Measurements from ENCODE around the gene S100A7A. TPM values are rescaled to one million over a fixed set of nuclear protein-coding genes. Genes with fewer than 3 reads are reported as not detected.

S100A7A gene
- total RNA-seq, 1 donor from 2014 or later = not detected

GRCh38 chr1:153387785-153388184 is 28.5 kb upstream of the S100A7A start:
- Mint-ChIP-seq H3K4me1 (ENCODE audit: low read depth) (peaks cover 13% of the 10 kb centered on the region), H3K27ac (no peak overlapping the region), H3K4me3 (no peak overlapping the region), H3K36me3 (ENCODE audit: low read depth) (no peaks in the 10 kb centered on the region), H3K9me3 (no peaks in the 10 kb centered on the region), H3K27me3 (ENCODE audit: insufficient read depth) (peaks cover 14% of the 10 kb centered on the region)
- intact Hi-C loops (cut with micrococcal nuclease) = no loop called here
- DNase-seq (ENCODE audit: low spot score) = no peak

GRCh38 chr1:153389401-153389800 is 26.9 kb upstream of the S100A7A start:
- Mint-ChIP-seq H3K9me3 (no peaks in the 10 kb centered on the region), H3K36me3 (ENCODE audit: low read depth) (no peaks in the 10 kb centered on the region), H3K4me1 (ENCODE audit: low read depth) (peaks cover 13% of the 10 kb centered on the region), H3K27ac (no peak overlapping the region), H3K27me3 (ENCODE audit: insufficient read depth) (peaks cover 15% of the 10 kb centered on the region), H3K4me3 (no peak overlapping the region)
- DNase-seq (ENCODE audit: low spot score) = no peak
- intact Hi-C loops (cut with micrococcal nuclease) = no loop called here

GRCh38 chr1:153389973-153390879 is 26.1 kb upstream of the S100A7A start:
- intact Hi-C loops (cut with micrococcal nuclease) = no loop called here
- no peak overlapping the region for H3K27ac Mint-ChIP-seq
- no peak overlapping the region for H3K4me3 Mint-ChIP-seq
- peaks cover 16% of the 10 kb centered on the region for H3K27me3 Mint-ChIP-seq (ENCODE audit: insufficient read depth)
- H3K4me1 Mint-ChIP-seq (ENCODE audit: low read depth) = peaks cover 13% of the 10 kb centered on the region
- no peaks in the 10 kb centered on the region for H3K9me3 Mint-ChIP-seq
- H3K36me3 Mint-ChIP-seq (ENCODE audit: low read depth) = no peaks in the 10 kb centered on the region
- no peak for DNase-seq (ENCODE audit: low spot score)

- intact Hi-C loops (cut with micrococcal nuclease) = no loop called here
- Mint-ChIP-seq H3K36me3 (ENCODE audit: low read depth) (no peaks in the 10 kb centered on the region), H3K27me3 (ENCODE audit: insufficient read depth) (peaks cover 16% of the 10 kb centered on the region), H3K4me3 (no peak within 1 kb of the TSS), H3K27ac (no peak within 1 kb of the TSS), H3K4me1 (ENCODE audit: low read depth) (peaks cover 8% of the 10 kb centered on the region), H3K9me3 (no peaks in the 10 kb centered on the region)
- no peak for DNase-seq (ENCODE audit: low spot score)
These were observed 25.2 kb upstream of the S100A7A start, which contains the start of gene S100A8 for GRCh38 chr1:153390938-153391710. S100A8 (minus strand) TSS chr1:153391073; CDS start chr1:153390535, 538 bp downstream.

GRCh38 chr1:153392258-153392657 is 24.1 kb upstream of the S100A7A start:
- intact Hi-C loops (cut with micrococcal nuclease) = no loop called here
- Mint-ChIP-seq H3K27me3 (ENCODE audit: insufficient read depth) (peaks cover 19% of the 10 kb centered on the region), H3K36me3 (ENCODE audit: low read depth) (no peaks in the 10 kb centered on the region), H3K9me3 (no peaks in the 10 kb centered on the region), H3K4me1 (ENCODE audit: low read depth) (no peaks in the 10 kb centered on the region), H3K4me3 (no peak overlapping the region), H3K27ac (no peak overlapping the region)
- DNase-seq (ENCODE audit: low spot score) = no peak

- intact Hi-C loops (cut with micrococcal nuclease) = no loop called here
- Mint-ChIP-seq H3K27me3 (ENCODE audit: insufficient read depth) (peaks cover 17% of the 10 kb centered on the region), H3K9me3 (no peaks in the 10 kb centered on the region), H3K4me3 (no peak overlapping the region), H3K27ac (no peak overlapping the region), H3K4me1 (ENCODE audit: low read depth) (no peaks in the 10 kb centered on the region), H3K36me3 (ENCODE audit: low read depth) (no peaks in the 10 kb centered on the region)
- DNase-seq (ENCODE audit: low spot score) = no peak
These were observed 23.5 kb upstream of the S100A7A start for GRCh38 chr1:153392822-153393221.

- intact Hi-C loops (cut with micrococcal nuclease) = no loop called here
- Mint-ChIP-seq H3K36me3 (ENCODE audit: low read depth) (no peaks in the 10 kb centered on the region), H3K27me3 (ENCODE audit: insufficient read depth) (peaks cover 16% of the 10 kb centered on the region), H3K27ac (no peak overlapping the region), H3K9me3 (no peaks in the 10 kb centered on the region), H3K4me3 (no peak overlapping the region), H3K4me1 (ENCODE audit: low read depth) (no peaks in the 10 kb centered on the region)
- DNase-seq (ENCODE audit: low spot score) = no peak
These were observed 22.4 kb upstream of the S100A7A start for GRCh38 chr1:153393926-153394325.

- H3K36me3 Mint-ChIP-seq (ENCODE audit: low read depth) = no peaks in the 10 kb centered on the region
- no peak for DNase-seq (ENCODE audit: low spot score)
- intact Hi-C loops (cut with micrococcal nuclease) = no loop called here
- no peaks in the 10 kb centered on the region for H3K4me1 Mint-ChIP-seq (ENCODE audit: low read depth)
- H3K27ac Mint-ChIP-seq = no peak overlapping the region
- peaks cover 17% of the 10 kb centered on the region for H3K27me3 Mint-ChIP-seq (ENCODE audit: insufficient read depth)
- H3K9me3 Mint-ChIP-seq = no peaks in the 10 kb centered on the region
- no peak overlapping the region for H3K4me3 Mint-ChIP-seq
These were observed 21.9 kb upstream of the S100A7A start for GRCh38 chr1:153394391-153394790.

GRCh38 chr1:153395136-153395685 is 21.1 kb upstream of the S100A7A start:
- Mint-ChIP-seq H3K4me3 (no peak overlapping the region), H3K36me3 (ENCODE audit: low read depth) (no peaks in the 10 kb centered on the region), H3K27me3 (ENCODE audit: insufficient read depth) (peaks cover 18% of the 10 kb centered on the region), H3K9me3 (no peaks in the 10 kb centered on the region), H3K27ac (no peak overlapping the region), H3K4me1 (ENCODE audit: low read depth) (no peaks in the 10 kb centered on the region)
- no peak for DNase-seq (ENCODE audit: low spot score)
- intact Hi-C loops (cut with micrococcal nuclease) = no loop called here

- Mint-ChIP-seq H3K4me1 (ENCODE audit: low read depth) (no peaks in the 10 kb centered on the region), H3K27me3 (ENCODE audit: insufficient read depth) (peaks cover 18% of the 10 kb centered on the region), H3K9me3 (no peaks in the 10 kb centered on the region), H3K4me3 (no peak overlapping the region), H3K27ac (no peak overlapping the region), H3K36me3 (ENCODE audit: low read depth) (no peaks in the 10 kb centered on the region)
- intact Hi-C loops (cut with micrococcal nuclease) = no loop called here
- no peak for DNase-seq (ENCODE audit: low spot score)
These were observed 20.5 kb upstream of the S100A7A start for GRCh38 chr1:153395776-153396175.

- intact Hi-C loops (cut with micrococcal nuclease) = no loop called here
- H3K4me1 Mint-ChIP-seq (ENCODE audit: low read depth) = no peaks in the 10 kb centered on the region
- peaks cover 18% of the 10 kb centered on the region for H3K27me3 Mint-ChIP-seq (ENCODE audit: insufficient read depth)
- DNase-seq (ENCODE audit: low spot score) = no peak
- no peaks in the 10 kb centered on the region for H3K9me3 Mint-ChIP-seq
- no peak overlapping the region for H3K27ac Mint-ChIP-seq
- no peaks in the 10 kb centered on the region for H3K36me3 Mint-ChIP-seq (ENCODE audit: low read depth)
- no peak overlapping the region for H3K4me3 Mint-ChIP-seq
These were observed 19.9 kb upstream of the S100A7A start for GRCh38 chr1:153396461-153396860.

- no peak for DNase-seq (ENCODE audit: low spot score)
- intact Hi-C loops (cut with micrococcal nuclease) = no loop called here
- Mint-ChIP-seq H3K4me1 (ENCODE audit: low read depth) (no peaks in the 10 kb centered on the region), H3K27me3 (ENCODE audit: insufficient read depth) (peaks cover 16% of the 10 kb centered on the region), H3K36me3 (ENCODE audit: low read depth) (no peaks in the 10 kb centered on the region), H3K4me3 (no peak overlapping the region), H3K27ac (no peak overlapping the region), H3K9me3 (no peaks in the 10 kb centered on the region)
These were observed 19.0 kb upstream of the S100A7A start for GRCh38 chr1:153397051-153397923.

Measured in activated T-helper 1 cell treated with anti-CD3 and anti-CD28 coated beads, Interleukin-12 subunit alpha, Interleukin-12 subunit beta, Interleukin-2, Interleukin-4 antibody, amounts not matched to agents 30 ng/mL and 10 ng/mL and 1 ng/mL, durations not matched to agents 14 hours and 24 hours and 36 hours (primary cell).